ENCODE data around the gene KPNA1.

KPNA1 gene

GRCh38 chr3:122410111-122410510 lies 104.6 kb downstream of the KPNA1 start:
- no peak for DNase-seq

- DNase-seq, result no peak
Measured at GRCh38 chr3:122409446-122409845, 105.3 kb downstream of the KPNA1 start.

- no peak for DNase-seq
Measured at GRCh38 chr3:122407946-122408345, 106.8 kb downstream of the KPNA1 start.

GRCh38 chr3:122406198-122406597 lies 108.5 kb downstream of the KPNA1 start:
- DNase-seq, result no peak

GRCh38 chr3:122405015-122405414 lies 109.7 kb downstream of the KPNA1 start:
- DNase-seq, result no peak

- no peak for DNase-seq
Measured at GRCh38 chr3:122403489-122403888, 111.2 kb downstream of the KPNA1 start.

GRCh38 chr3:122398920-122399319 lies 115.8 kb downstream of the KPNA1 start:
- DNase-seq, result no peak

GRCh38 chr3:122397201-122397600 lies 117.5 kb downstream of the KPNA1 start:
- DNase-seq, result no peak

- DNase-seq, result no peak
Measured at GRCh38 chr3:122396511-122396910, 118.2 kb downstream of the KPNA1 start.

- no peak for DNase-seq
Measured at GRCh38 chr3:122395582-122395981, 119.2 kb downstream of the KPNA1 start.

- DNase-seq, result no peak
Measured at GRCh38 chr3:122394173-122394572, 120.6 kb downstream of the KPNA1 start.

- DNase-seq, result peak; percentile 10
Measured at GRCh38 chr3:122392868-122393844, 121.6 kb downstream of the KPNA1 start.

- no peak for DNase-seq
Measured at GRCh38 chr3:122391681-122392446, 122.9 kb downstream of the KPNA1 start.

- DNase-seq, result no peak
Measured at GRCh38 chr3:122390665-122391064, 124.1 kb downstream of the KPNA1 start.

- no peak for DNase-seq
Measured at GRCh38 chr3:122389892-122390291, 124.8 kb downstream of the KPNA1 start.

- no peak for DNase-seq
Measured at GRCh38 chr3:122389197-122389596, 125.5 kb downstream of the KPNA1 start.

GRCh38 chr3:122387709-122388108 lies 127.0 kb downstream of the KPNA1 start:
- no peak for DNase-seq

- DNase-seq, result peak; percentile 82
Measured at GRCh38 chr3:122383771-122384697, 130.7 kb downstream of the KPNA1 start, which contains the start of gene FAM162A. Gene FAM162A (plus strand): TSS chr3:122384182. CDS start chr3:122384266, 84 bp downstream.

GRCh38 chr3:122382888-122383666 lies 131.7 kb downstream of the KPNA1 start, which contains the start of gene MIX23:
Gene MIX23 (minus strand): TSS chr3:122383231. CDS start chr3:122383224, 7 bp downstream.
- DNase-seq, result peak; percentile 74

- DNase-seq, result no peak
Measured at GRCh38 chr3:122377975-122378374, 136.8 kb downstream of the KPNA1 start.

- no peak for DNase-seq
Measured at GRCh38 chr3:122374034-122374433, 140.7 kb downstream of the KPNA1 start.

All from NCI-H2227 treated with DMSO at 0.1 percent for 48 hours (cell line).